Esophagus muscularis mucosa (tissue), 3 donors: ENCODE measurements around the gene AMOT.

Source experiments
- CTCF ChIP-seq, 3 experiments: fragments of 200-600 bp in 2 of 3; fragments of 450-650 bp in 1 of 3; sonication (generic) in 2 of 3; IDR thresholded peaks; one replicate each; pipeline ENCODE4 v1.5.1; 2017 to 2019; ENCODE audit warnings: antibody characterized with exemption in 3 of 3, mild to moderate bottlenecking in 2 of 3, moderate library complexity in 1 of 3
- POLR2A ChIP-seq: fragments of 450-650 bp; IDR thresholded peaks from one replicate; pipeline ENCODE4 v1.6.1; 2017; ENCODE audit warnings: antibody characterized with exemption, moderate library complexity, mild to moderate bottlenecking, low read depth

DNA sequence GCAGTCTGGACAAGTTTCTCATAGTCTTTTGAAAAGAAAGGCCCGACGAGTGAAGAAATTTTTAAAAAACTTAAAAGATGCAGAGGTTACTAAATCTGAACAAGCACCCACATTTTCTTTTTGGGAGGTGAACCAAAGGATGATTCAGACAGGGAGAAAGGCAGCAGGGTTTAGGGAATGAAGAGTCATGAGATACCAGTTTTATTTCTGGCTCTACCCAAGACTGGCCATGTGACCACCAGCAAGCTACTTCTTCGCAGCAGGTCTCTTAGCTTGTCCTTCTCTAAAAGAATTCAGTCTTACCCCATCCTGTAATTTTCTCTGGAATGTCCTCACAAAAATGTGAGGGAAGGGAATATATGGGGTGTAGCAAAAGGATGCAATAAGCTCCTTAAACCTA lies 37.6 kb downstream of the AMOT start:
- no peak for TF ChIP-seq CTCF (IDR thresholded peaks at IDR 0.05)
- TF ChIP-seq POLR2A, result no peak
